Skeletal muscle tissue (tissue), 4 donors: ENCODE data around the gene EBI3. TPM values are rescaled to one million over a fixed set of nuclear protein-coding genes. Genes with fewer than 3 reads are reported as not detected.
"Not testable (repeated sequence)": the region's sequence is repeated elsewhere in the genome, so short reads cannot be mapped to it uniquely, and the experiment has no call there.

Source experiments
- H3K27ac ChIP-seq: one replicate; pipeline ENCODE4 v1.7.0; 2013; ENCODE audit warnings: mild to moderate bottlenecking, low read depth, low read length, inconsistent platforms
- H3K27me3 ChIP-seq, 3 donors: one replicate each; pipeline ENCODE4 v1.7.0; 2013; ENCODE audit warnings: low read length in 3 of 3; ENCODE audit not compliant: control insufficient read depth in 3 of 3, insufficient read depth in 3 of 3
- H3K36me3 ChIP-seq, 3 donors: one replicate each; pipeline ENCODE4 v1.7.0; 2013; ENCODE audit warnings: low read length in 3 of 3; ENCODE audit not compliant: control insufficient read depth in 3 of 3, insufficient read depth in 3 of 3
- H3K4me1 ChIP-seq, 3 donors: one replicate each; pipeline ENCODE4 v1.7.0; 2013; ENCODE audit warnings: low read length in 3 of 3, mild to moderate bottlenecking in 3 of 3; ENCODE audit not compliant: control insufficient read depth in 3 of 3, insufficient read depth in 3 of 3
- H3K4me3 ChIP-seq, 3 donors: one replicate each; pipeline ENCODE4 v1.7.0; 2013; ENCODE audit warnings: low read length in 3 of 3
- H3K9ac ChIP-seq, 3 donors: one replicate each; pipeline ENCODE4 v1.7.0; 2013; ENCODE audit warnings: low read length in 3 of 3, mild to moderate bottlenecking in 3 of 3, moderate library complexity in 2 of 3, low read depth in 1 of 3
- H3K9me3 ChIP-seq, 3 donors: one replicate each; pipeline ENCODE4 v1.7.0; 2013; ENCODE audit warnings: low read length in 3 of 3; ENCODE audit not compliant: control insufficient read depth in 3 of 3
- total RNA-seq: library from RNA; depleted of rRNA; stranded (reverse); fragments of >200 nt; gene quantifications from one replicate; pipeline ENCODE4 v1.2.3, GENCODE V29; 2014
- donor health status: Osteomylitis.

EBI3 gene
- total RNA-seq, 1 donor from 2014 or later = not detected

DNA sequence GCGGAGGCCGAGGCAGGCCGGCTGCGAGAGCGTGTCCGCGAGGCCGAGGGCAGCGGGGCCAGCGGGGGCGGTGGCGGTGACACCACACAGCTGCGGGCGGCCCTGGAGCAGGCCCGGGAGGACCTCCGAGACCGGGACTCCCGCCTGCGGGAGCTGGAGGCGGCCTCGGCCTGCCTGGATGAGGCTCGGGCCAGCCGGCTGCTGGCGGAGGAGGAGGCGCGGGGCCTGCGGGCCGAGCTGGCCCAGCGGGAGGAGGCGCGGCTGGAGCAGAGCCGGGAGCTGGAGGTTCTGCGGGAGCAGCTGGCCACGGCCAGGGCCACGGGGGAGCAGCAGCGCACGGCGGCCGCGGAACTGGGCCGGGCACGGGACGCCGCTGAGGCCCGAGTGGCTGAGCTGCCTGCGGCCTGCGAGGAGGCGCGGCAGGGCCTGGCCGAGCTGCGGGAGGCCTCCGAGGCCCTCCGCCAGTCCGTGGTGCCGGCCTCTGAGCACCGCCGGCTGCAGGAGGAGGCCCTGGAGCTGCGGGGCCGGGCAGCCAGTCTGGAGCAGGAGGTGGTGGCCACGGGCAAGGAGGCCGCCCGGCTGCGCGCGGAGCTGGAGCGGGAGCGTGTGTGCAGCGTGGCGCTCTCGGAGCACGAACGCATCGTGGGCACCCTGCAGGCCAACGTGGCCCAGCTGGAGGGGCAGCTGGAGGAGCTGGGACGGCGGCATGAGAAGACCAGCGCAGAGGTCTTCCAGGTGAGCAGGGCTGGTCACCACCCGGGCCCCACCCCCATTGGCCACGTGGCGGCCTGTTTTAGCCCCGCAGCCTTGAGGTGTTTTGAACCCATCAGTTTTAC, 11.7 kb upstream of the EBI3 start:
- Histone ChIP-seq H3K9me3 (no peaks in the 10 kb centered on the region), H3K27ac (no peak overlapping the region), H3K27me3 (peaks cover 0 to 31% (median 0%) of the 10 kb centered on the region in 3 donors), H3K9ac (no peak overlapping the region), H3K4me3 (no peak overlapping the region), H3K4me1 (no peaks in the 10 kb centered on the region), H3K36me3 (no peaks in the 10 kb centered on the region)

DNA sequence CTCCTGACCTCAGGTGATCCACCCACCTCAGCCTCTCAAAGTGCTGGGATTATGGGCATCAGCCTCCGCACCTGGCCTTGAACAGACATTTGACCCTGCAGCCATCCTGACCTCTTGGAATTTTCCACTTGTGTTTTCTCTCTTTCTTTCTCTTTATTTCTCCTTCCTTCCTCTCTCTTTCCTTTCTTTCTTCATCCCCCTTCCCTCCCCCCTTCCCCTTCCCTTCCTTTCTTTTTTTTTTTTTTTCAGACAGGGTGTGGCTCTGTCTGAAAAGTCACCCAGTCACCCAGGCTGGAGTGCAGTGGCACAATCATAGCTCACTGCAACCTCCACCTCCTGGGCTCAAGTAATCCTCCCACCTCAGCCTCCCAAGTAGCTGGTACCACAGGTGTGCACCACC, 10.8 kb upstream of the EBI3 start:
- H3K4me3 ChIP-seq, H3K9me3 ChIP-seq, H3K9ac ChIP-seq, H3K36me3 ChIP-seq, H3K27ac ChIP-seq, H3K4me1 ChIP-seq: not testable (repeated sequence)
- H3K27me3 ChIP-seq = peaks cover 0 to 36% (median 0%) of the 10 kb centered on the region in 3 donors

- H3K36me3 ChIP-seq = no peaks in the 10 kb centered on the region
- H3K4me1 ChIP-seq = no peaks in the 10 kb centered on the region
- H3K27ac ChIP-seq = no peak overlapping the region
- no peak overlapping the region for H3K9ac ChIP-seq
- no peak overlapping the region for H3K4me3 ChIP-seq
- H3K9me3 ChIP-seq = no peaks in the 10 kb centered on the region
- H3K27me3 ChIP-seq = peaks cover 0 to 49% (median 0%) of the 10 kb centered on the region in 3 donors
Measured at GRCh38 chr19:4220188-4220587, 9.1 kb upstream of the EBI3 start.

DNA sequence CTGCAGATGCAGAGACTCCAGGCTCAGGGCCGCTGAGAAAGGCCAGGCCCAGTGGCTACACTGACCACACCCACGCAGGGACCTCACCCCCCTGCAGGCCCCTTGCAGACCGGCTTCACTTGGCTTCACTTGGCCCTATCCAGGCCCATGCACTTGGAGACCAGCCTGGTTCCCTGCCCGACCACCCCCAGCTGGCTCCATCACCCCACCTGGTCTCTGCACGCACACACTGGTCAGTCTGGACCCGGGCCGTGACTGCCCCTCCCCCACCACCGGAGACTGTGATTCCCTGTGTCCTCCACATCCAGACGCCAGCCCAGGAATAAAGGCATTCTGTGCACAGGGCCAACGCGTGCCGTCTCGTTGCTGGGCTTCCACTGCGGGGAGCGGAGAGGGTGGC, 4.9 kb upstream of the EBI3 start:
- Histone ChIP-seq H3K9me3 (no peaks in the 10 kb centered on the region), H3K36me3 (no peaks in the 10 kb centered on the region), H3K9ac (no peak overlapping the region), H3K4me3 (no peak overlapping the region), H3K27ac (no peak overlapping the region), H3K4me1 (no peaks in the 10 kb centered on the region), H3K27me3 (peaks cover 14 to 62% (median 16%) of the 10 kb centered on the region in 3 donors)

- Histone ChIP-seq H3K4me3 (no peak overlapping the region), H3K36me3 (no peaks in the 10 kb centered on the region), H3K27me3 (peaks cover 20 to 62% (median 21%) of the 10 kb centered on the region in 3 donors), H3K9ac (no peak overlapping the region), H3K4me1 (no peaks in the 10 kb centered on the region), H3K27ac (no peak overlapping the region), H3K9me3 (no peaks in the 10 kb centered on the region)
Measured at GRCh38 chr19:4225885-4226284, 3.4 kb upstream of the EBI3 start.

GRCh38 chr19:4227771-4228170, 1.6 kb upstream of the EBI3 start:
- Histone ChIP-seq H3K4me3 (no peak overlapping the region), H3K27ac (no peak overlapping the region), H3K27me3 (peaks cover 20 to 49% (median 30%) of the 10 kb centered on the region in 3 donors), H3K9me3 (no peaks in the 10 kb centered on the region), H3K9ac (no peak overlapping the region), H3K4me1 (no peaks in the 10 kb centered on the region), H3K36me3 (no peaks in the 10 kb centered on the region)

DNA sequence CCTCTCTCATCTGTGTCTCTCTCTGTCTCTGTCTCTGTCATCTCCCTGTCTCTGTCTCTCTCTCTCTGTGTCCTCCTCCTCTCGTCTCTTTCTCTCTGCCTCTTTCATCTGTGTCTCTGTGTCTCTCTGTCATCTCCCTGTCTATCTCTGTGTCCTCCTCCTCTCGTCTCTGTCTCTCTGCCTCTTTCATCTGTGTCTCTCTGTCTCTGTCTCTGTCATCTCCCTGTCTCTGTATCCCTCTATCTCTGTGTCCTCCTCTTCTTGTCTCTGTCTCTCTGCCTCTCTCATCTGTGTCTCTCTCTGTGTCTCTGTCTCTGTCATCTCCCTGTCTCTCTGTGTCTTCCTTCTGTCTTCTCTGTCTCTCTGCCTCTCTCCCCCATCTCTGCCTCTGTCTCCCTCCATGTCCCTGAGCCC, 551 bp upstream of the EBI3 start:
- Histone ChIP-seq H3K9me3 (no peaks in the 10 kb centered on the region), H3K27ac (no peak overlapping the region), H3K4me1 (no peaks in the 10 kb centered on the region), H3K36me3 (no peaks in the 10 kb centered on the region), H3K27me3 (peaks cover 27 to 52% (median 39%) of the 10 kb centered on the region in 3 donors), H3K4me3 (no peak overlapping the region), H3K9ac (no peak overlapping the region)

GRCh38 chr19:4230237-4230636, 914 bp downstream of the EBI3 start:
- not testable (repeated sequence) for H3K27ac ChIP-seq

DNA sequence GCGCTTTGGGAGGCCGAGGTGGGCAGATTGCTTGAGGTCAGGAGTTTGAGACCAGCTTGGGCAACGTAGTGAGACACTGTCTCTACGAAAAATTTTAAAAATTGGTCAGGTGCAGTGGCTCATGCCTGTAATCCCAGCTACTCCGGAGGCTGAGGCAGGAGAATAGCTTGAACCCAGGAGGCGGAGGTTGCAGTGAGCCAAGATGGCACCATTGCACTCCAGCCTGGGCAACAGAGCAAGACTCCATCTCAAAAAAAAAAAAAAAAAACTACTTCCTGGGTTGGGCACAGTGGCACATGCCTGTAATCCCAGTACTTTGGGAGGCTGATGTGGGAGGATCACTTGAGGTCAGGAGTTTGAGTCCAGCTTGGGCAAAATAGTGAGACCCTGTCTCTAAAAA, 2.2 kb downstream of the EBI3 start:
- peaks cover 34 to 48% (median 42%) of the 10 kb centered on the region in 3 donors for H3K27me3 ChIP-seq
- not testable (repeated sequence) for H3K36me3 ChIP-seq, H3K9ac ChIP-seq, H3K9me3 ChIP-seq, H3K27ac ChIP-seq, H3K4me3 ChIP-seq, H3K4me1 ChIP-seq

More at GRCh38 chr19:4230237-4230636, 914 bp downstream of the EBI3 start:
- H3K4me1 ChIP-seq, H3K9me3 ChIP-seq, H3K4me3 ChIP-seq, H3K9ac ChIP-seq, H3K36me3 ChIP-seq: not testable (repeated sequence)
- peaks cover 34 to 48% (median 47%) of the 10 kb centered on the region in 3 donors for H3K27me3 ChIP-seq

DNA sequence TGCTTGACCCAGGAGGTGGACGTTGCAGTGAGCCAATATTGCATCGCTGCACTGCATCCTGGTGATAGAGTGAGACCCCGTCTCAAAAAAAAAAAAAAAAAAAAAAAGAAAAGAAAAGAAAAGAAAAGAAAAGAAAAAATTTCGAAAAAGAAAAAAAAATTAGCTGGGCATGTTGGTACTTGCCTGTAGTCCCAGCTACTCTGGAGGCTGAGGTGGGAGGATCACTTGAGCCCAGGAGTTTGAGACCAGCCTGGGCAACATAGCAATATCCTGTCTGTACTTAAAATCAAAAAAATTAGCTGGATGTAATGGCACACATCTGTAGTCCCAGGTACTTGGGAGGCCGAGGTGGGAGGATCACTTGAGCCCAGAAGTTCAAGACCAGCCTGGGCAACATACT, 2.8 kb downstream of the EBI3 start:
- H3K9me3 ChIP-seq, H3K27ac ChIP-seq, H3K9ac ChIP-seq, H3K36me3 ChIP-seq, H3K4me1 ChIP-seq, H3K4me3 ChIP-seq: not testable (repeated sequence)
- H3K27me3 ChIP-seq = peaks cover 38 to 48% (median 48%) of the 10 kb centered on the region in 3 donors
